PC-3 (cell line): Measurements from ENCODE around the gene FRAT1. TPM values are rescaled to one million over a fixed set of nuclear protein-coding genes. Genes with fewer than 3 reads are reported as not detected.

Source experiments
- ATAC-seq: fragments of 200-7000 bp; cut with Tn5 transposase; 2 replicates; pipeline ENCODE4 v1.9.1; 2020; ENCODE audit warnings: mild to moderate bottlenecking, moderate library complexity
- BruUV-seq: library from RNA; stranded (reverse); fragments of 400-500 nt; replicated peaks from 2 replicates; lab custom pipeline; 2021; lab: Mats Ljungman, UMichigan
- CTCF ChIA-PET: fragments of 300-600 bp; sonication (Branson Sonifier 250); formaldehyde crosslinking; loops from one replicate; lab custom pipeline; 2022; ENCODE audit warnings: antibody characterized with exemption; lab: Charles Lee
- POLR2A ChIA-PET: fragments of 300-600 bp; sonication (Branson Sonifier 250); formaldehyde crosslinking; loops from one replicate; lab custom pipeline; 2022; ENCODE audit warnings: antibody characterized with exemption; ENCODE audit not compliant: unreplicated experiment; lab: Charles Lee
- DNase-seq: peaks from one replicate; pipeline ENCODE4 v3.0.0-alpha.2; 2015
- H2AFZ ChIP-seq: fragments of 300-600 bp; sonication (generic); 2 replicates; pipeline ENCODE4 v1.6.0; 2016; ENCODE audit warnings: antibody characterized with exemption, low read length
- H3F3A ChIP-seq: fragments of 300-600 bp; sonication (generic); one replicate; pipeline ENCODE4 v1.6.0; 2017; ENCODE audit warnings: antibody characterized with exemption, low read length, control low read depth, mild to moderate bottlenecking; ENCODE audit not compliant: unreplicated experiment
- H3K27ac ChIP-seq: fragments of 300-600 bp; sonication (generic); 2 replicates; pipeline ENCODE4 v1.5.1; 2016; ENCODE audit warnings: mild to moderate bottlenecking, low read length
- H3K27me3 ChIP-seq: fragments of 300-600 bp; sonication (generic); 2 replicates; pipeline ENCODE4 v1.6.1; 2016; ENCODE audit warnings: low read length, mixed read lengths
- H3K36me3 ChIP-seq: fragments of 300-600 bp; sonication (generic); 2 replicates; pipeline ENCODE4 v1.6.1; 2016; ENCODE audit warnings: low read depth, mixed run types, low read length, mixed read lengths
- H3K4me1 ChIP-seq: fragments of 300-600 bp; sonication (generic); 2 replicates; pipeline ENCODE4 v1.5.1; 2016; ENCODE audit warnings: low read length; ENCODE audit not compliant: insufficient read depth
- H3K4me2 ChIP-seq: fragments of 300-600 bp; sonication (generic); 2 replicates; pipeline ENCODE4 v1.6.0; 2016; ENCODE audit warnings: low read length
- H3K4me3 ChIP-seq: fragments of 300-600 bp; sonication (generic); 2 replicates; pipeline ENCODE4 v1.5.1; 2016; ENCODE audit warnings: mild to moderate bottlenecking, low read length, mixed read lengths
- H3K79me2 ChIP-seq: fragments of 300-600 bp; sonication (generic); 2 replicates; pipeline ENCODE4 v1.6.1; 2017; ENCODE audit warnings: low read length, mixed read lengths
- H3K9ac ChIP-seq: fragments of 300-600 bp; sonication (generic); 2 replicates; pipeline ENCODE4 v1.6.0; 2016; ENCODE audit warnings: mild to moderate bottlenecking, low read length
- H3K9me2 ChIP-seq: fragments of 300-600 bp; sonication (generic); replicated peaks from 2 replicates; pipeline ENCODE4 v1.6.1; 2016; ENCODE audit warnings: mixed run types, low read length, mixed read lengths
- H3K9me3 ChIP-seq: fragments of 300-600 bp; sonication (generic); 2 replicates; pipeline ENCODE4 v1.6.1; 2016; ENCODE audit warnings: low read length, mixed read lengths
- H4K20me1 ChIP-seq: fragments of 300-600 bp; sonication (generic); 2 replicates; pipeline ENCODE4 v1.6.1; 2016; ENCODE audit warnings: low read length, mixed read lengths
- CTCF ChIP-seq: fragments of 300-600 bp; sonication (generic); conservative IDR thresholded peaks from 2 replicates; pipeline ENCODE4 v1.5.1; 2017; ENCODE audit warnings: antibody characterized with exemption, low read depth, mild to moderate bottlenecking, low read length
- EZH2 ChIP-seq: fragments of 300-600 bp; sonication (generic); IDR thresholded peaks from one replicate; pipeline ENCODE4 v1.6.1; 2017; ENCODE audit warnings: antibody characterized with exemption, mild to moderate bottlenecking, low read length; ENCODE audit not compliant: unreplicated experiment
- EZH2phosphoT487 ChIP-seq: fragments of 300-600 bp; sonication (generic); IDR thresholded peaks from 2 replicates; pipeline ENCODE4 v1.6.1; 2018; ENCODE audit warnings: mild to moderate bottlenecking, antibody characterized with exemption, low read length, borderline replicate concordance
- intact Hi-C: fragments of 100-400 bp; cut with micrococcal nuclease; formaldehyde crosslinking; loops from 2 replicates; pipeline ENCODE4 v1.9.0; 2023
- total RNA-seq: library from RNA; depleted of rRNA; stranded (reverse); fragments of >200 nt; gene quantifications from 2 replicates; pipeline ENCODE4 v1.2.3, GENCODE V29; 2014

Gene FRAT1
- total RNA-seq, 1 experiment from 2014 or later = 4.1 TPM

GRCh38 chr10:97333601-97334369, 14.7 kb downstream of the FRAT1 start:
- Histone ChIP-seq H3K4me2 (peak overlapping the region; percentile 99), H3K79me2 (peaks cover 44% of the 10 kb centered on the region), H3K27ac (peak overlapping the region; percentile 52), H2AFZ (peak overlapping the region; percentile 41; the same call in 1 of the 2 replicates), H3K9me3 (no peaks in the 10 kb centered on the region), H3K4me1 (peaks cover 31% of the 10 kb centered on the region), H3K36me3 (no peaks in the 10 kb centered on the region), H3K9me2 (no peaks in the 10 kb centered on the region), H3K4me3 (peak overlapping the region; percentile 90), H3K9ac (peak overlapping the region; percentile 70), H3F3A (no peaks in the 10 kb centered on the region), H4K20me1 (0 out of 2 replicates have a peak, but pooled peaks cover 6% of the 10 kb centered on the region), H3K27me3 (no peaks in the 10 kb centered on the region)
- DNase-seq = peak; percentile 47
- BruUV-seq = no TSS peak
- intact Hi-C loops = loop anchor here (1.0 to 5.0 kb wide), 3 partner anchors 41 to 114 kb away; partner anchors contain the start of genes ARHGAP19, EXOSC1 and ZDHHC16
- ChIA-PET POLR2A (interaction anchor here (1.3 kb wide), 1 partner anchor 55 kb away, joined by 3 read pairs; no protein-coding TSS in a partner anchor), CTCF (interaction anchor here (2.1 kb wide), 1 partner anchor 55 kb away, joined by 20 read pairs; no protein-coding TSS in a partner anchor)
- peak; percentile 25 for ATAC-seq
- no peak for TF ChIP-seq EZH2
- no peak for TF ChIP-seq EZH2phosphoT487
- TF ChIP-seq CTCF = no peak

- peaks cover 41% of the 10 kb centered on the region for H3K79me2 ChIP-seq
- TF ChIP-seq CTCF (no peak), EZH2phosphoT487 (peak; percentile 70)
- BruUV-seq = no TSS peak
- ChIA-PET POLR2A (interaction anchor here (0.6 kb wide), 1 partner anchor 56 kb away, joined by 10 read pairs; no protein-coding TSS in a partner anchor), CTCF (no interaction called here)
- H3K9ac ChIP-seq = peak within 1 kb of the TSS; percentile 95
- H4K20me1 ChIP-seq = 0 out of 2 replicates have a peak, but pooled peaks cover 6% of the 10 kb centered on the region
- no peaks in the 10 kb centered on the region for H3K9me2 ChIP-seq
- H3K27ac ChIP-seq = peak within 1 kb of the TSS; percentile 81
- intact Hi-C loops = loop anchor here (5.0 kb wide), 1 partner anchor 113 kb away; the partner anchor contains the start of genes EXOSC1 and ZDHHC16
- H3F3A ChIP-seq = no peaks in the 10 kb centered on the region
- no peaks in the 10 kb centered on the region for H3K27me3 ChIP-seq
- H3K9me3 ChIP-seq = no peaks in the 10 kb centered on the region
- peak within 1 kb of the TSS; percentile 99 for H3K4me2 ChIP-seq
- ATAC-seq = peak; percentile 67
- peaks cover 24% of the 10 kb centered on the region for H3K4me1 ChIP-seq
- no peaks in the 10 kb centered on the region for H3K36me3 ChIP-seq
- peak within 1 kb of the TSS; percentile 90 for H3K4me3 ChIP-seq
- peak; percentile 78 for DNase-seq
- peak within 1 kb of the TSS; percentile 75 for H2AFZ ChIP-seq
Measured at GRCh38 chr10:97334370-97335175, 15.5 kb downstream of the FRAT1 start, which contains the start of gene FRAT2. Gene FRAT2 (minus strand): TSS chr10:97334729. CDS start chr10:97334572, 157 bp downstream.
